Hematopoietic multipotent progenitor cell (in vitro differentiated cells): ENCODE measurements around the gene MLLT6. TPM values are rescaled to one million over a fixed set of nuclear protein-coding genes. Genes with fewer than 3 reads are reported as not detected.
A peak's percentile ranks its signal among the peaks of the same experiment; 100 is the strongest.
"Not testable (repeated sequence)": the region's sequence is repeated elsewhere in the genome, so short reads cannot be mapped to it uniquely, and the experiment has no call there.

ENCODE experiments used
- DNase-seq, 3 donors: peaks; one replicate each; pipeline ENCODE4 v3.0.0-alpha.2; 2011 to 2015; ENCODE audit warnings: low read depth in 2 of 3, low spot score in 2 of 3
- total RNA-seq: library from RNA; depleted of rRNA; stranded (reverse); fragments of >200 nt; gene quantifications from one replicate; pipeline ENCODE4 v1.2.3, GENCODE V29; 2012

The MLLT6 gene
- total RNA-seq, 1 donor: 71.6 TPM

- DNase-seq: no peak
Observed at GRCh38 chr17:38725066-38725465, 20.0 kb downstream of the MLLT6 start.

GRCh38 chr17:38726145-38726544 lies 21.1 kb downstream of the MLLT6 start:
- not testable (repeated sequence) for DNase-seq

- DNase-seq: no peak
Observed at GRCh38 chr17:38727736-38728135, 22.7 kb downstream of the MLLT6 start.

DNA sequence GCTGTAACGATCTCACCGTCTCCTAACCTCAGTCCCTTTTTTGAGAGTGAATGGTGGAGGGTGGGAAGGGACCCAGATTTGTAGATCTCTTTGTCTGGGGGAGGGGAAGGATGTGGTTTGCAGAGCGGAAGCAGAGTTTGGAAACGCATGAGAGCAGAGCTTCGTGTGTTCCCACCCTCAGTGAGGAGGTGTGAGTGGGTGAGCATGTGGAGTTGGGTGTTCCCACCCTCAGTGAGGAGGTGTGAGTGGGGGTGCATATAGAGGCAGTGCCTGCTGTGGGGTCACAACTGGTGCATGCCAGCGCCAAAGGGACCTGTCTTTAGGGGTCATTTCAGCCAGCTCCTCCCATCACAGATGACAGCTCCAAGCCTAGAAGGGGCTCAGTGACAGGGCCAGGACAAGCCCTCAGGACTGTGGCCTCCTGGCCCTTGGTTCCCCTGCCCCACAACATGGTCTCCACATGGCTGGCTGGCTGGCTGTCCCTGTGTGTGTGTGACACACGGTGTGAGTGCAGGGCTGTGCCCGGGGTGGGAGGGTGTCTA lies 23.3 kb downstream of the MLLT6 start:
- peak in 1 of 3 donors; percentile 56 for DNase-seq

DNA sequence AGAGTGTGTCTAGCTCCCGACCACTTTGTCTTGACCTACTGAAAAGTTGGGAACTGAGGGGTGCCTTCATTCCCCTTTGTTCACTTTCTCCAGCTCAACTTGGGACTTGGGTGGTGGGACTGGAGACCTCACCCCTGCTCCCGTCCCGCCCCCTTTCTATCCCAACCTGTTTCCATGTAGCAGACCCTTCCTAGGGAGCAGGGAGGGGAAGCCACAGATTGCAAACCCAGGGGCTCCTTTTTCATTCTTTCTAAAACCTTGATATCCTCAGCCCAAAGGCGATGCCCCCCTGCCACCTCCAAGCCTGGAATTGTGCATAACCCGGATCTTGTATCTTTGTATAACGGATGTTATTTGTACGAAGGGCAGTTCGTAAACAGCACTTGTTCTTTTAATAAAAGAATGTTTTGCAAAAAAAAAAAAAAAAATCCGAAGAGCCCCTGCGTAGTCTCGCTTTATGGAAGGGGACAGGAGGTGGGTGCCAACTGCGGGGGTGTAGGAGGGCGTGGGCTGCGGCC lies 24.4 kb downstream of the MLLT6 start:
- DNase-seq: no peak

GRCh38 chr17:38729886-38730525 lies 24.9 kb downstream of the MLLT6 start, which contains the start of gene CISD3:
Gene CISD3, plus strand, starts transcription at chr17:38730341. Its CDS starts 18 bp downstream, at chr17:38730359.
- DNase-seq: peak; percentile 76 to 86 (median 81)

DNA sequence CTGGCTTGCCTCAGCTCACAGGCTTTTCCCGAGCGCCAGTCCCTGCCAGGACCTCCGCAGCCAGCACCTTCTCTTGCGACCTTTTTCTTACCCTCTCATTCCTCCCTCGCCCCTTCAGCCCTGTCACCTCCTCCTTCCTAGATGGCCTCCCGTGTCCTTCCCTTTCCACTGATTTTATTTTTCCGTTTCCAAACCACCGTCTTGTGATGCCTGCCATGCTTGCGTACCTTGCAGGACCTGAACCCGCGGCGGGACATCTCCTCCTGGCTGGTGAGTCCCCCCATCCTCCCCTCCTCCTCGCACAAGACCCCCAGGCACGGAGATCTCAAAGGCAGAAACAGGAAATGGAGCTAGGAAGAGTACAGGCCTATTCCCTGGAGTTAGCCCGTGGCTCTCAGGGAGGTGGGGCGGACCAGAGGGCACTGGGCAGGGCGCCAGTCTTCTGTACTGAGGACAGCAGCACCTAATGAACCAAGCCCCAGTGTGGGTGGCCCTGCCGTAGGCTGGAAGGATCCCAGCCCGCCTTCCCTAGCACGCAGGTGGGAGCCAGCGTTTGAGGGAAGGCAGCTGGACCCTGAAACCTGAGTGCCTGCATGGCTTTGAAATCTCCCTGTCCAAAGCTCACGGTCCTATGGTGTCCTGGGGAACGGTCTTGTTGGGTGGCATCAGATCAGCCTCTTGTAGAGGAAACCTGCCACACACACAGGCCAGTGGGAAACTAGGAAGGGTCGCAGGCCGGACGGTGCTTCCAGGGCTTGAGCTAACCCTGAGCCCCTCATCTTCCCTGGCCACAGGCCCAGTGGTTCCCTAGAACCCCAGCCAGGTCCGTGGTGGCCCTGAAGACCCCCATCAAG lies 25.7 kb downstream of the MLLT6 start:
- DNase-seq: no peak

DNA sequence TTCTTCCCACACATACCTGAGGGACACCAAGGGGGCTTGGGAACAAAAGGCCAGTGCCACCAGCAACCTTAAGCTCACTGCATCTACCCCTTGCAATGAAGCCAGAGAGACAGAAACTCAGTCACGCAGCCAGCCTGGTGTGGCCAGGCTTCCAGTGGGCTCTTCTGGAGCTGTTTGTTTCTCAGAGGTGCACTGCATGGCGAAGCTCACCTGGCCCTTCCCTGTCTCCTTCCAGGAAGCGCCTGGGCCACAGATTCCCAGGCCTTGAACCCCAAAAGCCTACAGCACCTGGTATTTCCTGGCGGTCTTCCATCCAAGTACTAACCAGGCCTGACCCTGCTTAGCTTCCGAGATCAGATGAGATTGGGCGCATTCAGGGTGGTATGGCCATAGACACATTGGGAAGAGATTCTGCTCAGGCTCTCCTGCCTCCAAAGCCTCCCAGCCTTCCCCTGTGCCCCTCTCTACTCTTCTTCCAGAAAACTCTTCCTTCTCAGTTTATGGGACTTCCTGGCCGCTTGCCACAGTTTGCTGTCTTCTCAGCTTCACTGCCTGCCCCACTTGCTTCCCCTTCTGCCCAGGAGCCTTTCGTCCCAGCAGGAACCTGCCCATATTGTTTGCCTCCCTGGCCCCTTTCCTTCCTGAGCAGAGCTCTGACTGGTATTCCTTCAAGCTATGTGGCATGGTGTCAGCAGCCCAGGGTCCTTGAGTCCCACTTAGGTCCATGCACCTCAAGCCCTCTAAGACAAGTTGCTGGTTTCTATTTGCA lies 26.6 kb downstream of the MLLT6 start:
- DNase-seq: no peak

- DNase-seq: no peak
Observed at GRCh38 chr17:38732376-38733281, 27.6 kb downstream of the MLLT6 start.

- DNase-seq: no peak
Observed at GRCh38 chr17:38733282-38733981, 28.4 kb downstream of the MLLT6 start.

DNA sequence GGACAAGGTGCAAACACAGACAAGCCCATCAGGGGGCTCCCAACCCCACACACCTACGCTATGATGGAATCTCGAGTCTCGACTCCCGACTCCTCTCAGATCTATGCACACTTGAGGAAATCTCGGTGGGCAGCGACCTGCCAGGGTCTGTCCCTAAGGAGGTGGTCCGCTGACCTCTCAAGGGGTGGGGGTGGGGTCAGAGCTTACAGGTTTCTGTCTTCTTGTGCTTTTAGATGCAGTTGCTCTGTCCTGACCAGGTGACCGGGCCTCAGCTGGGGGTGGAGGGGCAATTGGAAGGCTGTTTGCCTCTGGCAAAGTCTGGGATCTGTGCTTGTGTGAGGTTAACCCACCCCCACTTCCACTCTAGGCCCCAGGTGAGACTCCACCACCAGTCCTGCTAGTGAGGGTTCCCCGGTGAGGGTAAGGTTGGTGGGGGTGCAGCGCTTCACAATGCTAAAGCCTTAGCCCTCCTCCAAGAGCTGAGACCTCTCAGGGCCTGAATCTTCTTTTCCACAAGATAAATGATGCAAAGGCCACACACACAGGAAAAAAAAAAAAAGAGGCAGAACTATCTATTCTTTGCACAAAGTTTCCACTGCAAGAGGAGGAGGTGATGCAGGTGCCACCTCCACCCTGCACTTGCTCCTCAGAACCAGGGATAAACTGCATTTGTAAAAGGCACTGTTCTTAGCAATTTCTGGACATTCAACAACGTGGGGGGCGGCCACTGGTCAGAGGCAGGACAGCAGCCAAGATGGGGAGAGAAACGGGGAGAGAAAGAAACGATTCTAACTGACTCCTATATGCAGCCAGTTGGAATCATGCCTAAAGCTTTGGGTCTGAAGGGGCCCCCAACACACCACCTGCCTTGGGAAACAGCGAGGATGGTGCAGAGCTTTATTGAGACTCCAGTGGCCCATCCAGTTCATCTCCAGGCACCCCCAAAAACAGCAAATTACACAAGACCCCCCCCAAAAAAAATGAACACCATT lies 29.2 kb downstream of the MLLT6 start:
- no peak for DNase-seq

GRCh38 chr17:38735161-38735997 lies 30.3 kb downstream of the MLLT6 start:
- peak in 2 of 3 donors; percentile 54 to 72 for DNase-seq

DNA sequence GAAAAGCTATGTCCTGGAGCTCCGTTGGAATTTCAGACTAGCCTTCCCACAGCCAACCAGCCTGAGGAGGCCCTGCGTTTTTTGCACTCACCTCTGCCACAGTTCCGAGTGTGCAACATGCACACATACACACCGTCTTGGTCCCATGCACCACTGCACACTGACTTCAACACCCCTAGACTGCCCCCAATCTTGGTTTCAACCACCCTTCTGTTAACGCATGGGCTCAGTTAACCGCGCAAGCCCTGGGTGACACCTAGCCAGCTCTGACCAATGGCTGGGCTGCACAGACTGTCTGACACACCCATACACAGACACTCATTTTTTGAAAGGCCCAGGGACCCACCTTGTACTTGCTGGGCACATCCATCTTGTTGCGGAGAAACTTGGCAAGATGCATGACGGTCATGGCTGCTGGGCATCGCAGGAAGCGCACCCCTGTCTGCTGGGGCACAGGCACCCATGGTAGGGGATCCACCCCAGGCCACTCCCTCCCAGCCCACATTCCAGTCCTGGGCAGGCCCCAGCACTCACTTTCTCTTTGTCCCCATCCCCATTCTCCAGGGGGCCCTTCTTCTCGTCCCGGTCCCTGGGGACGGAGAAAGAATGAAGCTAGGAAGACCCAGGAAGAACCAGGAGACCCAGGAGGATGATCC lies 33.1 kb downstream of the MLLT6 start:
- no peak for DNase-seq

- DNase-seq: no peak
Observed at GRCh38 chr17:38738686-38739085, 33.6 kb downstream of the MLLT6 start.

- DNase-seq: no peak
Observed at GRCh38 chr17:38739305-38739704, 34.2 kb downstream of the MLLT6 start.

DNA sequence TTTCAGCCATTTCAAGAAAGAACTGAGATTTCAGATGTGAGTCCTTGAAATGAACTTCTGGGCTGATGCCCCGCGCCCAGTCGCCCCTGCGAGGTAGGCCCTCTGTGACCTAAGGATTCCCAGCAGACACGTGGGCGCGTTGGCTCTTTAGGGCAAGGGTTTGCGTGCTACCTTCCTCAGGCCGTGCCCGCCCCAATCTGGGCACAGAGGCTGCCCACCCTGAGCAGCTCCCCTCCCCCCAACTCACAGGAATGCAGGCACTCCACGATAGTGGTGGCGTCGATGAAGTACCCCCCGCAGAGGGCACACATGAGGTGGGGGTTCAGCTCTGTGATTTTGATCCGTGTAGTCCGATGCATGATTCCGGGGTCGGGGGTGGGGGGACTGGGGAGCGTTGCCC lies 35.0 kb downstream of the MLLT6 start:
- DNase-seq: no peak
